Measurements from ENCODE around the gene IFT20. TPM values are rescaled to one million over a fixed set of nuclear protein-coding genes. Genes with fewer than 3 reads are reported as not detected.
"Not testable (repeated sequence)": the region's sequence is repeated elsewhere in the genome, so short reads cannot be mapped to it uniquely, and the experiment has no call there.

The IFT20 gene
- total RNA-seq, 2 experiments from 2014 or later = 22.2 to 25.7 TPM

DNA sequence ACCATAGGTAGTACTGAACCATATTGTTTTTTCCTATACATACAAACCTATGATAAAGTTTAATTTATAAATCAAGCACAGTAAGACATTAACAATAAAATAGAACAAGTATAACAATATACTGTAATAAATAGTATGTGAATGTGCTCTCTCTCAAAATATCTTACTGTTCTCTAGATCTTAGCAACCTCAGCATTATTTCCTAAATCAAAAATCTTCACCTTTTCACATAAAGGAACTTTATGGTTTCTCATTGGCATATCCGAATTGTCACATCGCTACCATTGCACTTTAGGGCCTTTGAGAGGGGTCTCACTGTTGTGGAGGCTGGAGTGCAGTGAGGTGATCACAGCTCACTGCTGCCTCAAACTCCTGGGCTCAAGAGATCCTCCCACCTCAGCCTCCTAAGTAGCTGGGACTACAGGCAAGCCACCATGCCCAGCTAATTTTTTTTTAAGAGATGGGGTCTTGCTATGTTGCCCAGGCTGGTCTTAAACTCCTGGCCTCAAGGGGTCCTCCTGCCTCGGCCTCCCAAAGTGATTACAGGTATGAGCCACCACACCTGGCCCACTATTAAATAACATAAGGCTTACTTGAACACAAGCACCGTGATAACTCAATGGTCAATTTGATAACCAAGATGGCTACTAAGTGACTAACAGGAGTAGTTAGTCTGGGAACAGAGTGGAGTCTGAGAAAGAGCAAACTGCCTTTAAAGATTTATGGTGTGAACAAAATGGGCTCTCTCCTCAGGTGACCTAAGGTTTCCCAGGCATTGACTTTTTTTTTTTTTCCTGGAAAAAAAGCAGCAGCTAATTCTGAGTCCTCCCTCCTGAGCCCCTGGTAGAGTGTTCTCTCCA is 19.2 kb downstream of the IFT20 start:
- Mint-ChIP-seq H3K36me3 (ENCODE audit: low read depth) (no peaks in the 10 kb centered on the region), H3K9me3 (no peaks in the 10 kb centered on the region), H3K4me3 (no peak overlapping the region), H3K27me3 (peaks cover 8% of the 10 kb centered on the region), H3K4me1 (peaks cover 26% of the 10 kb centered on the region), H3K27ac (no peak overlapping the region)
- ChIA-PET CTCF (interaction anchor here (0.7 kb wide), 1 partner anchor 19 kb away, joined by 3 read pairs; the partner anchor contains the start of genes IFT20 and TNFAIP1), POLR2A (no interaction called here)
- no peak for DNase-seq

GRCh38 chr17:28313841-28314240 is 21.4 kb downstream of the IFT20 start:
- H3K9me3 Mint-ChIP-seq = no peaks in the 10 kb centered on the region
- CTCF ChIA-PET = no interaction called here

DNA sequence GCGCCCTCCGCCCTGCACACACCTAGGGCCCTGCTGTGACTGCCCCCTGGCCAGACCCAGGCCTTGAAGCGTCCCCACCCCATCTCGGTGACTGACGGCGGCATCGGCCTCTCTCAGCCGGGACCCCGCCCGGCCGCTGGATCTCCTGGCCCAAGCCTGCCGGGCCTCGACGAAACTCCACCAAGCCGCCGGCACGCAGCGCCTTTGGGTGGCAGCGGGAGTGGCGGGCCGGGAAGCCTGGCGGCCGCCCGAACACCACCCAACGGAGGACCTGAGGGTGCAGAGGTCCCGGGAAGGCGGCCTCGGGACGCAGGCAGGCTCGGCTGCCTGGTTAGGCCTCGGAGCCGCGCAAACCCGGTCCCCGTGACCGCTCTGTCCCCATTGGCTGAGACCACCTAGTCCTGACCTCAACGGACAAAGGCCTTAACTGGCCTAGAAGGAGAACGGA is 28.3 kb downstream of the IFT20 start:
- peaks cover 37% of the 10 kb centered on the region for H3K27me3 Mint-ChIP-seq
- no peak overlapping the region for H3K27ac Mint-ChIP-seq
- H3K4me1 Mint-ChIP-seq = no peaks in the 10 kb centered on the region
- DNase-seq = no peak
- no peaks in the 10 kb centered on the region for H3K9me3 Mint-ChIP-seq
- no peak overlapping the region for H3K4me3 Mint-ChIP-seq
- POLR2A ChIA-PET = no interaction called here
- H3K36me3 Mint-ChIP-seq (ENCODE audit: low read depth) = no peaks in the 10 kb centered on the region
- CTCF ChIA-PET = no interaction called here

More at GRCh38 chr17:28313841-28314240, 21.4 kb downstream of the IFT20 start:
- peaks cover 10% of the 10 kb centered on the region for H3K4me1 Mint-ChIP-seq
- H3K4me3 Mint-ChIP-seq = no peak overlapping the region
- POLR2A ChIA-PET = no interaction called here
- peaks cover 10% of the 10 kb centered on the region for H3K27me3 Mint-ChIP-seq
- H3K27ac Mint-ChIP-seq = no peak overlapping the region
- H3K36me3 Mint-ChIP-seq (ENCODE audit: low read depth) = no peaks in the 10 kb centered on the region
- DNase-seq = no peak

DNA sequence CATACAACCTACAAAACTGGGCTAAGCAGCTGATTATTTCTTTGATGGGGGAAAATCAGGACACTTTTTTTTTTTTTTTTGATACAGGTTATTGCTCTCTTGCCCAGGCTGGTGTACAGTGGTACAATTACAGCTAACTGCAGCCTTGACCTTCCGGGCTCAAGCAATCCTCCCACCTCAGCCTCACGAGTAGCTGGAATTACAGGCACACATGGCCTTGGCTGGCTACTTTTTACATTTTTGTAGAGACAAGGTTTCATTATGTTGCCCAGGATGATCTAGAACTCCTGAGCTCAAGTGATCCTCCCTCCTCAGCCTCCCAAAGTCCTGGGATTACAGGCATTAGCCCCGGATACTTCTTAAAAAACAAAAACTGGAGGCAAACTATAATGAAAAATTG is 36.8 kb downstream of the IFT20 start:
- Mint-ChIP-seq H3K36me3 (ENCODE audit: low read depth) (no peaks in the 10 kb centered on the region), H3K4me1 (peaks cover 3% of the 10 kb centered on the region), H3K9me3 (no peaks in the 10 kb centered on the region), H3K27me3 (peaks cover 9% of the 10 kb centered on the region), H3K27ac (no peak overlapping the region), H3K4me3 (no peak overlapping the region)
- ChIA-PET CTCF (interaction anchor here (1.1 kb wide), 1 partner anchor 47 kb away, joined by 3 read pairs; no protein-coding TSS in a partner anchor), POLR2A (no interaction called here)
- no peak for DNase-seq

GRCh38 chr17:28295677-28296578 is 39.3 kb downstream of the IFT20 start:
- no peak overlapping the region for H3K4me3 Mint-ChIP-seq
- no peak for DNase-seq
- H3K9me3 Mint-ChIP-seq = no peaks in the 10 kb centered on the region
- H3K27ac Mint-ChIP-seq = no peak overlapping the region
- ChIA-PET POLR2A (no interaction called here), CTCF (no interaction called here)
- peaks cover 3% of the 10 kb centered on the region for H3K4me1 Mint-ChIP-seq
- no peaks in the 10 kb centered on the region for H3K36me3 Mint-ChIP-seq (ENCODE audit: low read depth)
- peaks cover 20% of the 10 kb centered on the region for H3K27me3 Mint-ChIP-seq

DNA sequence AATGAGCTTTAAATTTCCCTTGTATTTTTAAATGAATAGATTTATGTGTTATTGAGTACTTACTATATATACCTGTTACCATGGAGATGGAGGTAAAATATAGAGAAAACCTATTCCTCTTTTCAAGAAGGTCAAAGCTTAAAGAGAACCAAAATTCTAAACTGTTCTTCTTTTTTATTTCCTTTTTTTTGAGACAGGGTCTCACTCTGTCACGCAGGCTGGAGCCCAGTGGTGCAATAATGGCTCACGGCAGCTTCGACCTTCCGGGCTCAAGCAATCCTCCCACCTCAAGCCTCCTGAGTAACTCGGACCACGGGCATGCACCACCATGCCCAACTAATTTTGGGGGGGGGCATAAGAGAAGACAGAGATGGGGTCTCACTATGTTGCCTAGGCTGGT is 41.3 kb downstream of the IFT20 start:
- ChIA-PET POLR2A (no interaction called here), CTCF (no interaction called here)
- DNase-seq = no peak
- Mint-ChIP-seq H3K36me3 (ENCODE audit: low read depth) (no peaks in the 10 kb centered on the region), H3K27ac (no peak overlapping the region), H3K27me3 (peaks cover 20% of the 10 kb centered on the region), H3K4me1 (peaks cover 3% of the 10 kb centered on the region), H3K4me3 (no peak overlapping the region), H3K9me3 (no peaks in the 10 kb centered on the region)

- DNase-seq; H3K4me1 Mint-ChIP-seq; H3K36me3 Mint-ChIP-seq (ENCODE audit: low read depth); H3K4me3 Mint-ChIP-seq; CTCF ChIA-PET; H3K27ac Mint-ChIP-seq; POLR2A ChIA-PET; H3K9me3 Mint-ChIP-seq: not testable (repeated sequence)
- H3K27me3 Mint-ChIP-seq = peaks cover 20% of the 10 kb centered on the region
Observed at GRCh38 chr17:28292878-28293277, 42.4 kb downstream of the IFT20 start.

GRCh38 chr17:28291780-28292330 is 43.4 kb downstream of the IFT20 start:
- CTCF ChIA-PET = no interaction called here
- DNase-seq = no peak
- H3K9me3 Mint-ChIP-seq = no peaks in the 10 kb centered on the region
- no peak overlapping the region for H3K4me3 Mint-ChIP-seq
- peaks cover 3% of the 10 kb centered on the region for H3K4me1 Mint-ChIP-seq
- POLR2A ChIA-PET = no interaction called here
- no peaks in the 10 kb centered on the region for H3K36me3 Mint-ChIP-seq (ENCODE audit: low read depth)
- H3K27ac Mint-ChIP-seq = no peak overlapping the region
- peaks cover 20% of the 10 kb centered on the region for H3K27me3 Mint-ChIP-seq

DNA sequence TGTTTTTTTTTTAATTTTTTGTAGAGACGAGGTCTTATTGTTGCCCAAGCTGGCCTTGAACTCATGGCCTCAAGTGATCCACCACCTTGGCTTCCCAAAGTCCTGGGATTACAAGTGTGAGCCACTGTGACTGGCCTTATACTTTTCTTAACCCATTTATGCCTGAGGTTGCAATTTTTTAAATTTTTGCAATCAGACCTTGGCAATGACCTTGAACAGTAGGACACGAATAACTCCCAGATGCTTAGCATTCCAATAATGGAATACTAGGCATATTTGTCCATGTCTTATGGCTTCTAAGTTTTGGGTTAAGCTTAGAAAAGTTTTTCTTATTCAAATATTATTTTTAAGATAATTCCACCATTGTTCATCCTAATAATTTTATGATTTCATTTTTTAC is 44.6 kb downstream of the IFT20 start:
- H3K4me3 Mint-ChIP-seq = no peak overlapping the region
- peaks cover 2% of the 10 kb centered on the region for H3K4me1 Mint-ChIP-seq
- H3K9me3 Mint-ChIP-seq = no peaks in the 10 kb centered on the region
- no peak overlapping the region for H3K27ac Mint-ChIP-seq
- ChIA-PET CTCF (interaction anchor here (1.7 kb wide), 1 partner anchor 39 kb away, joined by 4 read pairs; no protein-coding TSS in a partner anchor), POLR2A (no interaction called here)
- H3K36me3 Mint-ChIP-seq (ENCODE audit: low read depth) = no peaks in the 10 kb centered on the region
- DNase-seq = no peak
- H3K27me3 Mint-ChIP-seq = peaks cover 20% of the 10 kb centered on the region

- Mint-ChIP-seq H3K27me3 (peaks cover 19% of the 10 kb centered on the region), H3K36me3 (ENCODE audit: low read depth) (no peaks in the 10 kb centered on the region), H3K4me3 (no peak overlapping the region)
Observed at GRCh38 chr17:28285965-28286364, 49.3 kb downstream of the IFT20 start.

DNA sequence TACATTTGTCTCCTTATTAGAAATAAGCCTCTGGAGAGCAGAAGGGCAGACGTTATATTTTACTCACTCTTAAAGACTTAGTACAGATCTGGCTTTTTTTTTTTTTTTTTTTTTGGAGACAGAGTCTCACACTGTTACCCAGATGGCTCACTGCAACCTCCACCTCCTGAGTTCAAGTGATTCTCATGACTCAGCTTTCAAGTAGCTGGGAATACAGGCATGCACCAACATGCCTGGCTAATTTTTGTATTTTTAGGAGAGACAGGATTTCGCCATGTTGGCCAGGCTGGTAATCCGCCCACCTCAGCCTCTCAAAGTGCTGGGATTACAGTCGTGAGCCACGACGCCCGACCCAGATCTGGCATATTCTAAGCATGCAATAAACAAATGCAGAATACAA is 52.7 kb downstream of the IFT20 start:
- DNase-seq = no peak
- Mint-ChIP-seq H3K27ac (no peak overlapping the region), H3K9me3 (no peaks in the 10 kb centered on the region), H3K4me1 (peaks cover 11% of the 10 kb centered on the region), H3K27me3 (peaks cover 42% of the 10 kb centered on the region), H3K36me3 (ENCODE audit: low read depth) (peaks cover 3% of the 10 kb centered on the region), H3K4me3 (no peak overlapping the region)
- CTCF ChIA-PET = no interaction called here
- POLR2A ChIA-PET = no interaction called here

More at GRCh38 chr17:28285965-28286364, 49.3 kb downstream of the IFT20 start:
- ChIA-PET CTCF (no interaction called here), POLR2A (interaction anchor here (0.9 kb wide), 1 partner anchor 50 kb away, joined by 3 read pairs; the partner anchor contains the start of genes IFT20 and TNFAIP1)
- Mint-ChIP-seq H3K27ac (no peak overlapping the region), H3K4me1 (no peaks in the 10 kb centered on the region), H3K9me3 (no peaks in the 10 kb centered on the region)
- no peak for DNase-seq

DNA sequence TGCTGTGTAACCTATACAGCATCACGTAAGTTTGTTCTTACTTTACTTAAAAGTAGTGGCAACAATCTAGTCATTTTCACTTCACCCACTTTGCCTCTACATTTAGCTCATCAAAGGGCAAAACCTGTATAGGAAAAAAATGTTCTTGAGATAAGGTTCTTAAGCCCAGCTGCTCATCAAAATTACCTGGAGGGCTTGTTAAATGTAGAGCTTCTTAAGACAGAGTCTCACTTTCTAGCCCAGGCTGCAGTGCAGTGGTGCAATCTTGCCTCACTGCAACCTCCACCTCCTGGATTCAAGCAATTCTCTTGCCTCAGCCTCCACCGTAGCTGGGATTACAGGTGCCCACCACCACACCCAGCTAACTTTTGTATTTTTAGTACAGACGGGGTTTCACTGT is 54.4 kb downstream of the IFT20 start:
- Mint-ChIP-seq H3K27me3 (peaks cover 56% of the 10 kb centered on the region), H3K4me1 (peaks cover 13% of the 10 kb centered on the region)
- POLR2A ChIA-PET = no interaction called here

GRCh38 chr17:28279411-28279810 is 55.9 kb downstream of the IFT20 start:
- Mint-ChIP-seq H3K27me3 (peaks cover 69% of the 10 kb centered on the region), H3K9me3 (no peaks in the 10 kb centered on the region), H3K4me3 (no peak overlapping the region), H3K27ac (no peak overlapping the region), H3K4me1 (peaks cover 14% of the 10 kb centered on the region), H3K36me3 (ENCODE audit: low read depth) (peaks cover 3% of the 10 kb centered on the region)
- DNase-seq = no peak
- POLR2A ChIA-PET = no interaction called here
- CTCF ChIA-PET = no interaction called here

More for the DNA sequence above, 54.4 kb downstream of the IFT20 start:
- no peak overlapping the region for H3K4me3 Mint-ChIP-seq
- CTCF ChIA-PET = interaction anchor here (0.9 kb wide), 1 partner anchor 15 kb away, joined by 3 read pairs; no protein-coding TSS in a partner anchor
- H3K9me3 Mint-ChIP-seq = no peaks in the 10 kb centered on the region
- no peak for DNase-seq
- H3K27ac Mint-ChIP-seq = no peak overlapping the region
- peaks cover 3% of the 10 kb centered on the region for H3K36me3 Mint-ChIP-seq (ENCODE audit: low read depth)
